Suprapubic skin (tissue), 4 donors: Measurements from ENCODE around the gene LILRB2. TPM values are rescaled to one million over a fixed set of nuclear protein-coding genes. Genes with fewer than 3 reads are reported as not detected.
"Not testable (repeated sequence)": the region's sequence is repeated elsewhere in the genome, so short reads cannot be mapped to it uniquely, and the experiment has no call there.

Experiments
- DNase-seq, 2 donors: peaks; one replicate each; pipeline ENCODE4 v3.0.0-alpha.2; 2019; ENCODE audit warnings: low spot score in 2 of 2
- H3K27ac ChIP-seq: fragments of 200-600 bp; sonication (generic); one replicate; pipeline ENCODE4 v1.5.1; 2019
- H3K27me3 ChIP-seq: fragments of 200-600 bp; sonication (generic); one replicate; pipeline ENCODE4 v1.5.1; 2019
- H3K36me3 ChIP-seq: fragments of 200-600 bp; sonication (generic); one replicate; pipeline ENCODE4 v1.5.1; 2019
- H3K4me1 ChIP-seq: fragments of 200-600 bp; sonication (generic); one replicate; pipeline ENCODE4 v1.5.1; 2019
- H3K4me3 ChIP-seq: fragments of 200-600 bp; sonication (generic); one replicate; pipeline ENCODE4 v1.5.1; 2019; ENCODE audit warnings: mild to moderate bottlenecking
- H3K9me3 ChIP-seq: fragments of 200-600 bp; sonication (generic); one replicate; pipeline ENCODE4 v1.5.1; 2019
- EP300 ChIP-seq: sonication (generic); formaldehyde crosslinking; IDR thresholded peaks from one replicate; pipeline ENCODE4 v1.6.1; 2017; ENCODE audit warnings: antibody characterized with exemption
- POLR2A ChIP-seq, 2 donors: fragments of 450-650 bp; IDR thresholded peaks; one replicate each; pipeline ENCODE4 v1.6.1; 2017; ENCODE audit warnings: antibody characterized with exemption in 2 of 2, mild to moderate bottlenecking in 2 of 2, moderate library complexity in 2 of 2
- POLR2AphosphoS5 ChIP-seq, 3 donors: sonication (generic); formaldehyde crosslinking; IDR thresholded peaks; one replicate each; pipeline ENCODE4 v1.6.1; 2017; ENCODE audit warnings: antibody characterized with exemption in 3 of 3
- WGBS: methylation state at CpG from one replicate; pipeline ENCODE4 v1.1.5; 2018; 5-methylcytosine and 5-hydroxymethylcytosine counted together
- total RNA-seq, 4 donors: library from RNA; depleted of rRNA; stranded (reverse); fragments of >200 nt; gene quantifications; one replicate each; pipeline ENCODE4 v1.1.0, GENCODE V29; 2016
- TF ChIP-seq, protein P1 (sequence below), 2 donors: fragments of 200-600 bp in 1 of 2; fragments of 450-650 bp in 1 of 2; sonication (generic) in 1 of 2; IDR thresholded peaks; one replicate each; pipeline ENCODE4 v1.5.1; 2016 to 2019; ENCODE audit warnings: antibody characterized with exemption in 2 of 2, mild to moderate bottlenecking in 1 of 2, moderate library complexity in 1 of 2

LILRB2 gene
- total RNA-seq, 4 donors from 2014 or later: 0.38 to 0.80 (median 0.64) TPM; not detected in 1

DNA sequence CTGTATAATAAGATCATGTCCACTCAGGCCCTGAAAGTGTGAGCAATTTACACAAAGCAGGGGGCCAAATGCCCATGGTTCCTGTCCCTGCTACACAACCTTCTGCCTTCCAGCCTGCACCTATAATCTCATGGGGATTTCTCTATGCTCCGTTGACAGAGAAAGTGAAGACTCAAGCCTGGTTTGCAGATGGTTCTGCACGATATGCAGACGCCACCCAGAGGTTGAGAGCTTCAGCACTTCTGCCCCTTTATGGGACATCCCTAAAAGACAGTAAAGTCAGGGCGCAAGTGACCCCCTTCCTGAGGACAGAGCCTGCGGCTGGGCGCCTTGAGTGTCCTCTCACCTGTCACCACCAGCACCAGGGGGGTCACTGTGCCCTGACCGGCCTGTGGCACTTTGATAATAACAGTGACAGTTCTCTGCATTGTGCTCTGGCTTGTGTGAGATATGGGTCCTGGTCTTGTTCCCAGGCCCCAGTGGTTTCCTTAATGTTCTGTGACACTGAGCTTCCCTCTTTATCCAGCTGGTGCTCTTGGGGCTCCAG, 16.9 kb upstream of the LILRB2 start:
- Histone ChIP-seq H3K9me3 (no peaks in the 10 kb centered on the region), H3K4me3 (no peak overlapping the region), H3K36me3 (no peaks in the 10 kb centered on the region), H3K27ac (no peak overlapping the region), H3K4me1 (no peaks in the 10 kb centered on the region), H3K27me3 (peaks cover 12% of the 10 kb centered on the region)
- DNase-seq: peak in 1 of 2 donors; percentile 57
- TF ChIP-seq EP300: no peak
- no peak for TF ChIP-seq POLR2AphosphoS5 (IDR thresholded peaks at IDR 0.05)
- no peak for TF ChIP-seq POLR2A (IDR thresholded peaks at IDR 0.05)
- TF ChIP-seq, protein P1, sequence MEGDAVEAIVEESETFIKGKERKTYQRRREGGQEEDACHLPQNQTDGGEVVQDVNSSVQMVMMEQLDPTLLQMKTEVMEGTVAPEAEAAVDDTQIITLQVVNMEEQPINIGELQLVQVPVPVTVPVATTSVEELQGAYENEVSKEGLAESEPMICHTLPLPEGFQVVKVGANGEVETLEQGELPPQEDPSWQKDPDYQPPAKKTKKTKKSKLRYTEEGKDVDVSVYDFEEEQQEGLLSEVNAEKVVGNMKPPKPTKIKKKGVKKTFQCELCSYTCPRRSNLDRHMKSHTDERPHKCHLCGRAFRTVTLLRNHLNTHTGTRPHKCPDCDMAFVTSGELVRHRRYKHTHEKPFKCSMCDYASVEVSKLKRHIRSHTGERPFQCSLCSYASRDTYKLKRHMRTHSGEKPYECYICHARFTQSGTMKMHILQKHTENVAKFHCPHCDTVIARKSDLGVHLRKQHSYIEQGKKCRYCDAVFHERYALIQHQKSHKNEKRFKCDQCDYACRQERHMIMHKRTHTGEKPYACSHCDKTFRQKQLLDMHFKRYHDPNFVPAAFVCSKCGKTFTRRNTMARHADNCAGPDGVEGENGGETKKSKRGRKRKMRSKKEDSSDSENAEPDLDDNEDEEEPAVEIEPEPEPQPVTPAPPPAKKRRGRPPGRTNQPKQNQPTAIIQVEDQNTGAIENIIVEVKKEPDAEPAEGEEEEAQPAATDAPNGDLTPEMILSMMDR (IDR thresholded peaks at IDR 0.05): no peak
- WGBS: 25% methylated on average over 4 of the region's 7 CpGs

DNA sequence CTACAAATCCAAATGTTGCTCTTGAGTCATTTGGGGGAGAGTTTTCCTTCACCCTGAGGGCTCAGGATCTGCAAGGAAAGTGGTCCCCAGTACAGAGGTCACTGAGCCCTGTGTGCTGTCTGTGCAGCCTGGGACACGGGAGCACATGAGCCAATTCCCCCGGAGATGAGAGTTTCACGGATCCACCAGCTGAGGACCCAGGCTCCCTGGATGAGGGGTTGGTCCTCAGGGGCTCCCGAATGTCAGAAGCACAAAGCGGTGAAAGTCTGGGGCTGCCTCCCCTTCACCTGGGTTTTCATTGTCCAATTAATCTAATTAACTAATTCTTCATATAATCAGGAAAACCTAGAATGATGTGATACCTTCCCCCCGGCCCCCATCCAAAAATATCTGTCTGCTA, 13.6 kb upstream of the LILRB2 start:
- no peaks in the 10 kb centered on the region for H3K9me3 ChIP-seq
- WGBS: 83% methylated on average over 6 of the region's 6 CpGs
- DNase-seq: peak in 1 of 2 donors; percentile 23
- H3K27ac ChIP-seq: no peak overlapping the region
- H3K4me1 ChIP-seq: no peaks in the 10 kb centered on the region
- H3K36me3 ChIP-seq: no peaks in the 10 kb centered on the region
- no peak for TF ChIP-seq POLR2A (IDR thresholded peaks at IDR 0.05)
- no peak for TF ChIP-seq POLR2AphosphoS5 (IDR thresholded peaks at IDR 0.05)
- no peak for TF ChIP-seq EP300
- TF ChIP-seq, protein P1 (IDR thresholded peaks at IDR 0.05): no peak
- peaks cover 6% of the 10 kb centered on the region for H3K27me3 ChIP-seq
- no peak overlapping the region for H3K4me3 ChIP-seq

DNA sequence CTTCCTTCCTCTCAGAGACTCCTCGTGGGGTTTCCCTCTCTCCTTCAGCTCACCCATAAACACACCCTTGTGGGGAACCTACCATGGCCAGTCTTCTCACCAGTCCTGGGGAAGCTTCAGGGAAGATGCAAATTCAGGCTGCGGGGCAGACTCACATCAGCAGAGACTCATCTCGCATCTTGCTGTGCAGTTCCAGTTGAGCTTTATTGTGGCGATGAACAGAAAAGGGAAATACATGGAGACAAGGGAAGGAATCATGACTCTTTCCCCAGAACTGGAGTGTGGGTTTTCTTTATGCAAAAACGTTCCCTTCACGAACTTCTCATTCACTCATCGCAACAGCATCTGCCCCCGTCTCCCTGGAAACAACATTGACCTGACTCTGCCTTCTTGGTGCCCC, 8.2 kb upstream of the LILRB2 start:
- WGBS: 79% methylated on average over 8 of the region's 8 CpGs
- DNase-seq: peak in 1 of 2 donors; percentile 23
- H3K9me3 ChIP-seq, H3K36me3 ChIP-seq, H3K27me3 ChIP-seq, H3K4me3 ChIP-seq, H3K27ac ChIP-seq, H3K4me1 ChIP-seq: not testable (repeated sequence)

DNA sequence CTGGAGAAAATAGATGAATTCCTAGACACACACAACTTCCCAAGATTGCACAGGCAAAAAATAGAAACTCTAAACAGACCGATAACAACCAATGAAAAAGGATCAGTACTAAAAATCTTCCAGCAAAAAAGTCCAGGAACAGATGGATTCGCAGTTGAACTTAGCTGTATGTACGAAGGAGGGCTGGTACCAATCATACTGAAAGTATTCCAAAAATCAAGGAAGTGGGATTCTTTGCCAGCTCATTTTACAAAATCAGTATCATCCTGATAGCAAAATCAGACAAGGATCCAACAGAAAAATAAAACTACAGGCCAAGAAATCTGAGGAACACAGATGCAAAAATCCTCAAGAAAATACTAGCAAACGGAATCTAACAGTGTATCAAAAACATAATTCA, 6.5 kb upstream of the LILRB2 start:
- TF ChIP-seq POLR2AphosphoS5 (IDR thresholded peaks at IDR 0.05): no peak
- TF ChIP-seq POLR2A (IDR thresholded peaks at IDR 0.05): no peak
- TF ChIP-seq EP300: no peak
- TF ChIP-seq, protein P1 (IDR thresholded peaks at IDR 0.05): no peak
- Histone ChIP-seq H3K36me3 (no peaks in the 10 kb centered on the region), H3K4me3 (no peak overlapping the region), H3K27ac (no peak overlapping the region), H3K27me3 (peaks cover 6% of the 10 kb centered on the region), H3K9me3 (no peaks in the 10 kb centered on the region), H3K4me1 (no peaks in the 10 kb centered on the region)
- 44% methylated on average over 4 of the region's 4 CpGs for WGBS
- DNase-seq: no peak

DNA sequence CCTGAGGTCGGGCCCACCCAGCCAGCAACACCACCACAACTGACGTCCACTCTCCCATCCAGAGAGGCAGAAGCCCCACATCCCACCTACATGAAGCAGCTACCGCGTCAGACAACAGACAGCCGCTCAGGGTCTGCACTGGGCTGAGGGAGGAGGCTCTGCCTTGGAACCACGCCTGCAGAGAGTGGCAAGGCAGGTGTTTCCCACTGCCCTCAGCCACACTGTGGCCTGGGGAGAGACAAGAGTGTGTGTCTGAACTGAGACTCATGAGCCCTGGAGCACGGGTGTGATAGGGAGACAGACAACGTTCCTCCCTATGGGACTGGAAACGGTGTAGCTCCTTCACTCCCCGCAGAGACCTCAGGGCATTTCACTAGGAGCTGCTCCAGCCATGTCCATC, 5.4 kb upstream of the LILRB2 start:
- not testable (repeated sequence) for H3K4me3 ChIP-seq, H3K9me3 ChIP-seq, DNase-seq, H3K4me1 ChIP-seq, H3K27me3 ChIP-seq, H3K36me3 ChIP-seq, H3K27ac ChIP-seq
- 79% methylated on average over 6 of the region's 10 CpGs for WGBS

DNA sequence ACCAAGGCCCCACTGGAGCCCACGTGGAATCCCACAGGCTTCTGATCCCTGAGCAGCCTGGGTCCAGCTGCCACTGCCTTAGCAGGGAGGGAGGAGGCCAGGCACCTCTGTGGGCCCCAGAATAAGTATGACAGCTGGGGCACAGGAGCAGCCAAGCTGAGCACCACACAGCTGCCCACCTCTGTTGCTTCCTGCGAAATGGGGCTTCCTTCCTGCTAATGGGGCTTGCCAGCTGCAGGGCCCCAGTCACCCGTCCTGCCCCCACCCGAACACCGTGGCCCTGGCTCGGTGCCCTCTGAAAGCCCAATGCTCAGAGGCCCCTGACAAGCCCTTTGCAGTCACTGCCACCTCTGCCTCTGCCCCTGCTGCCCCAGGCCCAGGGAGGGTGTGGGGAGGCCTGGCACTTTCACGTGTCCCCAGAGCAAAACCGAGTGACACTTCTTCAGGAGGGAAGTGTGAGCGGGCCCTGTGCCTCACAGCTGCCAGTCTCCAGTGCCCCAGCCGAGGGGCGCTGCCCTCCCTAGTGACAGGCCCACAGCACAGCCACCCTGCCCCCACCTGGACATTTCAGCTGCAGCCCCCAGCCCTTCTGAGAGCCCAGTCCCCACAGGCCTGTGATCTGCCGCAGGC, 4.6 kb upstream of the LILRB2 start:
- H3K4me3 ChIP-seq: not testable (repeated sequence)

More for the DNA sequence above, 4.6 kb upstream of the LILRB2 start:
- H3K27me3 ChIP-seq, H3K27ac ChIP-seq, H3K4me1 ChIP-seq, H3K36me3 ChIP-seq, H3K9me3 ChIP-seq: not testable (repeated sequence)
- DNase-seq: peak in 1 of 2 donors; percentile 72
- 68% methylated on average over 3 of the region's 12 CpGs for WGBS
